Smooth muscle cell (in vitro differentiated cells): Measurements from ENCODE around the gene CELA2B. TPM values are rescaled to one million over a fixed set of nuclear protein-coding genes. Genes with fewer than 3 reads are reported as not detected.
"Not testable (repeated sequence)": the region's sequence is repeated elsewhere in the genome, so short reads cannot be mapped to it uniquely, and the experiment has no call there.

Experiments used
- DNase-seq: peaks from one replicate; lab custom pipeline; 2025; ENCODE audit not compliant: unreplicated experiment; lab: John Stamatoyannopoulos, UW
- H2AFZ ChIP-seq: fragments of 200-600 bp; sonication (generic); 2 replicates; pipeline ENCODE4 v1.6.0; 2016; ENCODE audit warnings: antibody characterized with exemption, low read depth, mild to moderate bottlenecking
- H3F3A ChIP-seq: fragments of 200-600 bp; sonication (generic); 2 replicates; pipeline ENCODE4 v1.6.0; 2017; ENCODE audit warnings: antibody characterized with exemption, low read depth
- H3K27ac ChIP-seq: fragments of 200-600 bp; sonication (generic); 2 replicates; pipeline ENCODE4 v1.5.1; 2016; ENCODE audit warnings: low read depth, mild to moderate bottlenecking
- H3K27me3 ChIP-seq: fragments of 200-600 bp; sonication (generic); 2 replicates; pipeline ENCODE4 v1.6.1; 2016; ENCODE audit warnings: low read depth, mild to moderate bottlenecking
- H3K36me3 ChIP-seq: fragments of 200-600 bp; sonication (generic); 2 replicates; pipeline ENCODE4 v1.5.1; 2016; ENCODE audit warnings: low read depth
- H3K4me1 ChIP-seq: fragments of 200-600 bp; sonication (generic); 2 replicates; pipeline ENCODE4 v1.5.1; 2016; ENCODE audit warnings: low read depth
- H3K4me2 ChIP-seq: fragments of 200-600 bp; sonication (generic); 2 replicates; pipeline ENCODE4 v1.6.0; 2016; ENCODE audit warnings: mild to moderate bottlenecking
- H3K4me3 ChIP-seq: fragments of 200-600 bp; sonication (generic); 2 replicates; pipeline ENCODE4 v1.5.1; 2016; ENCODE audit warnings: mild to moderate bottlenecking
- H3K79me2 ChIP-seq: fragments of 200-600 bp; sonication (generic); 2 replicates; pipeline ENCODE4 v1.6.0; 2016; ENCODE audit warnings: low read depth, mild to moderate bottlenecking
- H3K9ac ChIP-seq: fragments of 200-600 bp; sonication (generic); 2 replicates; pipeline ENCODE4 v1.6.0; 2016; ENCODE audit warnings: low read depth
- H3K9me3 ChIP-seq: fragments of 200-600 bp; sonication (generic); replicated peaks from 2 replicates; pipeline ENCODE4 v1.5.1; 2016; ENCODE audit warnings: low read depth
- H4K20me1 ChIP-seq: fragments of 200-600 bp; sonication (generic); 2 replicates; pipeline ENCODE4 v1.6.0; 2016; ENCODE audit warnings: low read depth
- CTCF ChIP-seq: fragments of 200-600 bp; sonication (generic); IDR thresholded peaks from 2 replicates; pipeline ENCODE4 v1.5.1; 2017; ENCODE audit warnings: borderline replicate concordance, mild to moderate bottlenecking, antibody characterized with exemption; ENCODE audit not compliant: insufficient read depth, poor library complexity, severe bottlenecking
- WGBS: methylation state at CpG from one replicate; pipeline ENCODE4 v1.1.7; 2016; ENCODE audit warnings: low lambda C conversion rate; 5-methylcytosine and 5-hydroxymethylcytosine counted together
- polyA plus RNA-seq: library from polyadenylated mRNA; unstranded; fragments of >200 nt; fragmentation: Nextera tagmentation; extraction: Ambion mirVana; gene quantifications from 2 replicates; pipeline ENCODE4 v1.2.1, GENCODE V29; 2016
- total RNA-seq: library from RNA; depleted of rRNA; stranded (reverse); fragments of >200 nt; gene quantifications from 2 replicates; pipeline ENCODE4 v1.2.3, GENCODE V29; 2014

CELA2B gene
- total and polyA plus RNA-seq, 2 experiments from 2014 or later: not detected

DNA sequence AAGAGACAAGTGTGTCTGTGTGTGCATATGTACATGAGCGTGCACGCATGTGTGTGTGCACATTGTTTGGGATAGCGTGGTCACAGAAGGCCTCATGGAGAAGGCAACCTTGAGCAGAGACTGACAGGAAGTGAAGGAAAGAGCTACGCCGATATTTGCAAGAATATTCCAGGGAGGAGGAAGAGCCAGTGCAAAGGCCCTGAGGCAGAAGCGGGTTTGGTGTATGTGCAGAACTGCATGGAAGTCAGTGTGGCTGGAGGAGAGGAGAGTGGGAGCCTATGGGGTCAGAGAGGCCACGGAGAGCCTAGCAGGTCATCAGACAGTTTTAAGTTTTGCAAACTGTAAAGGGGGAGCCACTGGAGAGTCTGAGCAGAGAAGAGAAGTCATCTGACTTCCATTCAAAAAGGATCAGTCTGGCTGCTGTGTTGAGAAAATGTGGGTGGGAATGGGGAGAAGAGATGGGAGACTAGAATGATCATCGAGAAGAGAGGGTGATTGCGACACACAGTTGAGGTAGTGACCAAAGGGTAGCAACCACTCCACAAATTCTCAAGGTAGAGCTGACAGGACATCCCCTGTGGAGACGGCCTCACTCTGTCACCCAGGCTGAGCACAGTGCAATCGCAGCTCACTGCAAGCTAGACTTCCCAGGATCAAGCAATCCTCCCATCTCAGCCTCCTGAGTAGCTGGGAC is 3.9 kb downstream of the CELA2B start:
- no peak for DNase-seq
- Histone ChIP-seq H3K4me3 (no peak overlapping the region), H3K79me2 (no peaks in the 10 kb centered on the region), H3K9ac (no peak overlapping the region), H3K36me3 (no peaks in the 10 kb centered on the region), H3F3A (no peaks in the 10 kb centered on the region), H4K20me1 (no peaks in the 10 kb centered on the region), H2AFZ (no peak overlapping the region), H3K9me3 (no peaks in the 10 kb centered on the region), H3K4me2 (no peak overlapping the region), H3K27me3 (no peaks in the 10 kb centered on the region), H3K4me1 (no peaks in the 10 kb centered on the region), H3K27ac (no peak overlapping the region)
- no peak for TF ChIP-seq CTCF
- WGBS: 96% methylated on average over 11 of the region's 11 CpGs

GRCh38 chr1:15482455-15482854 is 6.6 kb downstream of the CELA2B start:
- not testable (repeated sequence) for H3K4me1 ChIP-seq, H2AFZ ChIP-seq, H3K4me3 ChIP-seq, H3K9me3 ChIP-seq, DNase-seq, H3F3A ChIP-seq, H3K4me2 ChIP-seq, H4K20me1 ChIP-seq, H3K27me3 ChIP-seq, H3K27ac ChIP-seq, H3K9ac ChIP-seq, H3K79me2 ChIP-seq, H3K36me3 ChIP-seq
- WGBS: 95% methylated on average over 6 of the region's 6 CpGs

GRCh38 chr1:15482983-15483543 is 7.2 kb downstream of the CELA2B start:
- not testable (repeated sequence) for H3K27ac ChIP-seq, H3K4me1 ChIP-seq, H4K20me1 ChIP-seq, H3K9ac ChIP-seq, H3F3A ChIP-seq, DNase-seq, H3K9me3 ChIP-seq, H3K79me2 ChIP-seq, H3K36me3 ChIP-seq, H2AFZ ChIP-seq, H3K27me3 ChIP-seq, H3K4me2 ChIP-seq, H3K4me3 ChIP-seq
- WGBS: 90% methylated on average over 16 of the region's 16 CpGs

DNA sequence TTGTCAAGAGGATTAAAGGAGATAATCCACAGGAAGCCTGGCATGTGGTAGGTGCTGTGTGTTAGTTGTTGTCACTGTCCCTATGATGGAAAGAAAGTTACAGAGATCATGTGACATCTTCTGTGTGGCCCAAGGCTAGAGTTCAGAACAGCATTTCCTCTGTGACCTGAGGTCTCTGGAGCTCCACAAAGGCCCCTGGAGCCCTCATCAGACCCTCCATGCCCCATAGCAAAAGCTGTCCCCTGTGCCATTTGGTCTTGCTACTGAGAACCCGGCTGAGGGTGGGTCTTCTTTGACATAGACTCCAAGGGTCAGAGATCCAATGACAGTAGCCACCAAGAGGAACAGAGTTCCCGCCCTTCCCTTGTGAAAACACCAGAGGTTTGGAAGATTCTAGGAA is 8.1 kb downstream of the CELA2B start:
- Histone ChIP-seq H3K4me2 (no peak overlapping the region), H3K4me1 (no peaks in the 10 kb centered on the region), H3K36me3 (no peaks in the 10 kb centered on the region), H3K79me2 (no peaks in the 10 kb centered on the region), H4K20me1 (no peaks in the 10 kb centered on the region), H3K4me3 (no peak overlapping the region), H3F3A (no peaks in the 10 kb centered on the region), H3K27me3 (no peaks in the 10 kb centered on the region), H2AFZ (no peak overlapping the region), H3K9ac (no peak overlapping the region), H3K9me3 (no peaks in the 10 kb centered on the region), H3K27ac (no peak overlapping the region)
- 95% methylated on average over 2 of the region's 2 CpGs for WGBS
- no peak for DNase-seq
- TF ChIP-seq CTCF: no peak

DNA sequence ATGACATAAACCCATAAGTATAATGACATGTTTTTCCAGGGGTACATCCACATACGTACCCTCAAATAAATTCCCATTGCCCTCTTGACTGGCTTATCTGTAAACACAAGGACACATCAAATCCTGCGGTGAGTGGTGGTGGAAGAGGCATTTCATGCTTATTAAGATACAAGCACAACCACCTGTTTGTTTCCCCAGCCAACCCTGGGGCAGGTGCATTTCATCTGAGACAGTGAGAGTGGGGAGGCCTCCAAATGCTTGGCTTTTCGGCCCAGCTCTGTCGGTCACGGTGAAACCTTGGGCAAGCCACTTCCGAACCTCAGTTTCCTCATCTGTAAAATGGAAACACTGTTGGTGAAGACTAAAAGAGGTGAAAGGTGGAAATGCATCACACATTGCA is 8.5 kb downstream of the CELA2B start:
- not testable (repeated sequence) for H4K20me1 ChIP-seq, H3K36me3 ChIP-seq, H3K4me2 ChIP-seq, H3K4me1 ChIP-seq, DNase-seq, H3K79me2 ChIP-seq, H3K27me3 ChIP-seq, H3K9me3 ChIP-seq, H2AFZ ChIP-seq, H3K27ac ChIP-seq, H3K4me3 ChIP-seq, H3K9ac ChIP-seq, H3F3A ChIP-seq
- 95% methylated on average over 6 of the region's 6 CpGs for WGBS
